B cell (primary cell): Measurements from ENCODE around the gene MAG. TPM values are rescaled to one million over a fixed set of nuclear protein-coding genes. Genes with fewer than 3 reads are reported as not detected.

Source experiments
- ATAC-seq: fragments of 200-7000 bp; cut with Tn5 transposase; one replicate; pipeline ENCODE4 v1.10.0; 2021; ENCODE audit warnings: low read depth, mild to moderate bottlenecking, moderate number of reproducible peaks, moderate library complexity
- CTCF ChIA-PET: fragments of 350-600 bp; sonication (Branson Sonifier 250); formaldehyde crosslinking; loops from one replicate; lab custom pipeline; 2021; ENCODE audit warnings: antibody characterized with exemption, inconsistent platforms; lab: Charles Lee
- POLR2A ChIA-PET: fragments of 350-600 bp; sonication (Branson Sonifier 250); formaldehyde crosslinking; loops from one replicate; lab custom pipeline; 2021; ENCODE audit warnings: antibody characterized with exemption; lab: Charles Lee
- DNase-seq: peaks from one replicate; pipeline ENCODE4 v3.0.0; 2013
- H2AFZ ChIP-seq: 2 replicates; pipeline ENCODE4 v1.6.1; 2012; ENCODE audit warnings: mild to moderate bottlenecking, low read depth, low read length; ENCODE audit not compliant: insufficient read depth, poor library complexity, severe bottlenecking
- H3K27ac ChIP-seq, 2 donors: 1 replicate in 1 of 2; 2 replicates in 1 of 2; pipeline ENCODE4 v1.5.1; 2012 to 2013; ENCODE audit warnings: low read length in 2 of 2, mild to moderate bottlenecking in 2 of 2, moderate library complexity in 1 of 2
- H3K27me3 ChIP-seq, 4 experiments: fragments of 200-600 bp in 1 of 4; sonication (generic) in 1 of 4; replicated peaks in 1 of 4; 1 replicate in 2 of 4; 2 replicates in 2 of 4; pipeline versions ENCODE4 v1.6.1 to v1.7.0; 2013 to 2016; ENCODE audit warnings: low read length in 3 of 4, mild to moderate bottlenecking in 2 of 4, mixed read lengths in 1 of 4, moderate library complexity in 1 of 4; ENCODE audit not compliant: insufficient read depth in 4 of 4, control insufficient read depth in 3 of 4; ENCODE audit errors: control extremely low read depth in 1 of 4
- H3K36me3 ChIP-seq, 2 experiments: replicated peaks in 1 of 2; 1 replicate in 1 of 2; 2 replicates in 1 of 2; pipeline versions ENCODE4 v1.6.1 to v1.7.1; 2013; ENCODE audit warnings: low read length in 1 of 2; ENCODE audit not compliant: insufficient read depth in 2 of 2, control insufficient read depth in 1 of 2; ENCODE audit errors: control extremely low read depth in 1 of 2, extremely low read depth in 1 of 2
- H3K4me1 ChIP-seq, 2 donors: fragments of 200-600 bp in 1 of 2; sonication (generic) in 1 of 2; 1 replicate in 1 of 2; 2 replicates in 1 of 2; pipeline versions ENCODE4 v1.5.1 to v1.6.1; 2013 to 2017; ENCODE audit warnings: low read length in 2 of 2; ENCODE audit not compliant: control insufficient read depth in 2 of 2, insufficient read depth in 2 of 2
- H3K4me2 ChIP-seq: replicated peaks from 2 replicates; pipeline ENCODE3; 2012; ENCODE audit warnings: mild to moderate bottlenecking, low read depth, low read length; ENCODE audit not compliant: poor library complexity, severe bottlenecking
- H3K4me3 ChIP-seq, 5 experiments: fragments of 200-600 bp in 1 of 5; sonication (generic) in 1 of 5; 1 replicate in 3 of 5; 2 replicates in 2 of 5; pipeline versions ENCODE4 v1.5.1 to v1.7.0; 2011 to 2016; ENCODE audit warnings: low read length in 4 of 5, mild to moderate bottlenecking in 4 of 5, low read depth in 2 of 5, control low read depth in 1 of 5, moderate library complexity in 1 of 5; ENCODE audit not compliant: insufficient read depth in 1 of 5; ENCODE audit errors: control extremely low read depth in 1 of 5, extremely low read depth in 1 of 5
- H3K79me2 ChIP-seq: fragments of 200-600 bp; sonication (generic); one replicate; pipeline ENCODE4 v1.6.0; 2016; ENCODE audit warnings: low read length; ENCODE audit not compliant: control insufficient read depth, insufficient read depth
- H3K9ac ChIP-seq: fragments of 200-600 bp; sonication (generic); 2 replicates; pipeline ENCODE4 v1.6.1; 2017; ENCODE audit warnings: mild to moderate bottlenecking, low read length, moderate library complexity
- H3K9me3 ChIP-seq, 3 donors: one replicate each; pipeline versions ENCODE4 v1.6.1 to v1.7.1; 2013; ENCODE audit warnings: low read length in 2 of 3; ENCODE audit not compliant: control insufficient read depth in 2 of 3, insufficient read depth in 1 of 3; ENCODE audit errors: control extremely low read depth in 1 of 3
- H4K20me1 ChIP-seq: 2 replicates; pipeline ENCODE4 v1.6.0; 2012; ENCODE audit warnings: mild to moderate bottlenecking, low read length; ENCODE audit not compliant: insufficient read depth, control insufficient read depth, poor library complexity, severe bottlenecking
- H3K27ac Mint-ChIP-seq: one replicate; pipeline ENCODE4 v1.8.0; 2021; ENCODE audit warnings: mixed read lengths
- H3K27me3 Mint-ChIP-seq: one replicate; pipeline ENCODE4 v1.8.0; 2021; ENCODE audit warnings: mixed read lengths
- H3K4me1 Mint-ChIP-seq: one replicate; pipeline ENCODE4 v1.8.0; 2021; ENCODE audit warnings: mixed read lengths
- H3K4me3 Mint-ChIP-seq: one replicate; pipeline ENCODE4 v1.8.0; 2021; ENCODE audit warnings: mixed read lengths
- H3K9me3 Mint-ChIP-seq: one replicate; pipeline ENCODE4 v1.8.0; 2022; ENCODE audit warnings: mixed read lengths; ENCODE audit not compliant: insufficient read depth
- CTCF ChIP-seq: fragments of 200-600 bp; IDR thresholded peaks from one replicate; pipeline ENCODE4 v1.8.0; 2022; ENCODE audit warnings: antibody characterized with exemption, mild to moderate bottlenecking
- EZH2 ChIP-seq: IDR thresholded peaks from 2 replicates; pipeline ENCODE4 v1.6.1; 2012; ENCODE audit warnings: borderline replicate concordance, low read depth, mild to moderate bottlenecking, moderate library complexity, low read length; ENCODE audit not compliant: insufficient read depth, poor library complexity, severe bottlenecking
- WGBS: methylation state at CpG from one replicate; pipeline ENCODE4 v1.1.5; 2013; ENCODE audit warnings: missing lambda C conversion rate; ENCODE audit not compliant: insufficient coverage; 5-methylcytosine and 5-hydroxymethylcytosine counted together
- intact Hi-C: fragments of 100-400 bp; cut with micrococcal nuclease; formaldehyde crosslinking; loops from one replicate; pipeline ENCODE4 v1.10.0; 2022
- polyA plus RNA-seq: library from polyadenylated mRNA; depleted of rRNA; stranded (reverse); fragments of >200 nt; gene quantifications from 2 replicates; pipeline ENCODE4 v1.2.3, GENCODE V29; 2012
- total RNA-seq, 2 donors: library from RNA; stranded (reverse); fragments of 120-200 nt in 1 of 2; gene quantifications; 1 replicate in 1 of 2; 2 replicates in 1 of 2; pipeline versions ENCODE4 v1.2.3 to v1.2.4, GENCODE V29; 2013 to 2022

MAG gene
- total and polyA plus RNA-seq, 2 donors (not counting 1 experiment from before 2014, with no cell fraction given) = 0.12 to 0.58 TPM

DNA sequence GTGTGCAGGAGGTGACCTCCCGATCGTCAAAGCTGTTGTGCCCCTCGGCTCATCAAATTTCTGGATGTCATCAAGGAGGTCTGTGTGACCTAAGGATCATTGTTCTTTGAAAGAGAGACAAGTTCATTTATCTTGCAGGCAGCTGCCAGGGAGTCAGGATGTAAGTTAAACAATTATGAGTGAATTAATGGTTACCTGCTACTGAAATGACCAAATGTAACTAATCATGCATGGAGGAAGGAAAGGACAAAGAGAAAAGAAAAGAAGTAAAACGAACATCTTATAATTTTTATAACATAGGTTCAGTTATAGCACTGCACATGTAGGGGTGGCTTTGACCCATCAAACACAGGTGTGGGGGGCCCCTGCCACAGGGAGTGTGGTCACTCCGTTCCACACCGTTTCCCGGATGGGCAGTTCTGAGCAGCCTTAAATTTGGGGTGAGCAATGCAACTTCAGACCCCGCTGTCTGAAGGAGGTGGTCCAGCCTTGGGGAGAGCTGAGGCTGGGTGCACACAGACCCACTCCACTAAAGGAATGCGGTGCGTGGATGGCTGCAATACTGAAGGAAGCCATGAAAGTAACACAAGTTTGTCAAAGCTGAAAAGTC is 42.3 kb downstream of the MAG start:
- peaks cover 4 to 86% of the 10 kb centered on the region in 2 experiments for H3K36me3 ChIP-seq
- H3K9me3 Mint-ChIP-seq = no peaks in the 10 kb centered on the region
- ATAC-seq (no peak), DNase-seq (no peak)
- H2AFZ ChIP-seq = no peak overlapping the region
- peaks cover 79% of the 10 kb centered on the region for H3K4me1 Mint-ChIP-seq
- H3K4me3 ChIP-seq = peak overlapping the region in 4 of 5 experiments; percentile 83 to 100 (median 94)
- peaks cover 98% of the 10 kb centered on the region for H3K79me2 ChIP-seq
- H3K4me1 ChIP-seq = peaks cover 64 to 87% of the 10 kb centered on the region in 2 donors
- no peaks in the 10 kb centered on the region for H3K27me3 Mint-ChIP-seq
- peaks cover 91% of the 10 kb centered on the region for H4K20me1 ChIP-seq
- 70% methylated on average over 7 of the region's 10 CpGs for WGBS
- peak overlapping the region; percentile 30 to 59 for H3K27ac ChIP-seq
- peak overlapping the region; percentile 81 for H3K4me3 Mint-ChIP-seq
- TF ChIP-seq EZH2 (no peak), CTCF (no peak)
- peak overlapping the region; percentile 96 for H3K27ac Mint-ChIP-seq
- H3K9me3 ChIP-seq = no peaks in the 10 kb centered on the region
- H3K27me3 ChIP-seq = no peaks in the 10 kb centered on the region
- ChIA-PET CTCF (interaction anchor here (0.6 to 6.4 kb wide), 13 partner anchors 10 to 161 kb away, joined by 3 to 35 read pairs (median 5); partner anchors contain the start of gene FFAR1), POLR2A (interaction anchor here (0.6 to 7.6 kb wide), 9 partner anchors 11 to 309 kb away, joined by 3 to 106 read pairs (median 5); partner anchors contain the start of gene FFAR1)
- intact Hi-C loops = loop anchor here (5.0 kb wide), 1 partner anchor 37 kb away; no protein-coding TSS in a partner anchor
- H3K9ac ChIP-seq = peak overlapping the region; percentile 86
- H3K4me2 ChIP-seq = peak overlapping the region; percentile 87
